ENCODE results near the gene APOC4. TPM values are rescaled to one million over a fixed set of nuclear protein-coding genes. Genes with fewer than 3 reads are reported as not detected.

The APOC4 gene
- polyA plus RNA-seq, 1 of the 3 experiments (the other 2 are of a cell fraction), result not detected

GRCh38 chr19:44988273-44988672, 46.2 kb downstream of the APOC4 start (continued):
- TF ChIP-seq RXRA (IDR thresholded peaks at IDR 0.05; ENCODE audit: borderline replicate concordance, low read depth), result no peak

- peak; percentile 87 for DNase-seq
- Histone ChIP-seq H3K27me3 (ENCODE audit: insufficient read depth) (no peaks in the 10 kb centered on the region), H3K27ac (ENCODE audit: low read depth in 2 of 2, low read length in 1 of 2) (no peak overlapping the region), H3K4me2 (no peak overlapping the region), H3F3A (replicated peaks; ENCODE audit: insufficient read depth) (no peaks in the 10 kb centered on the region), H3K9me3 (no peaks in the 10 kb centered on the region), H3K4me1 (ENCODE audit: control insufficient read depth in 1 of 2, insufficient read depth in 2 of 2, low read depth in 1 of 2, low read length in 1 of 2) (no peaks in the 10 kb centered on the region), H3K9ac (no peak overlapping the region), H3K4me3 (ENCODE audit: low read depth in 2 of 2, low read length in 1 of 2) (no peak overlapping the region), H2AFZ (ENCODE audit: low read depth) (no peak overlapping the region), H3K9me2 (no peaks in the 10 kb centered on the region), H4K20me1 (ENCODE audit: insufficient read depth) (no peaks in the 10 kb centered on the region), H3K79me2 (ENCODE audit: insufficient read depth) (no peaks in the 10 kb centered on the region), H3K36me3 (replicated peaks in 1 of 2; ENCODE audit: control insufficient read depth in 1 of 2, insufficient read depth in 2 of 2, low read length in 1 of 2) (peaks cover 3 to 44% of the 10 kb centered on the region in 2 experiments)
- 87% methylated on average over 11 of the region's 15 CpGs for WGBS (ENCODE audit: low lambda C conversion rate)
- CTCF ChIA-PET, result interaction anchor here (0.9 to 3.4 kb wide), 8 partner anchors 11 to 76 kb away, joined by 3 to 21 read pairs (median 4); partner anchors contain the start of gene RELB
- TF ChIP-seq RAD21 (IDR thresholded peaks at IDR 0.05; ENCODE audit: low read length) (peak; percentile 50), NFIC (IDR thresholded peaks at IDR 0.05; ENCODE audit: borderline replicate concordance) (peak; percentile 43; the same call in 1 of the 2 replicates), RFX5 (IDR thresholded peaks at IDR 0.05; ENCODE audit: low read length) (no peak), USF1 (IDR thresholded peaks at IDR 0.05; ENCODE audit: borderline replicate concordance, low read depth) (no peak), SMC3 (IDR thresholded peaks at IDR 0.05; ENCODE audit: low read depth, low read length) (peak; percentile 50; the same call in 1 of the 2 replicates), CTCF (IDR thresholded peaks at IDR 0.05) (peak; percentile 62), PBX3 (IDR thresholded peaks at IDR 0.05) (no peak)
- POLR2A ChIA-PET, result interaction anchor here (1.3 kb wide), 1 partner anchor 50 kb away, joined by 4 read pairs; the partner anchor contains the start of gene CLASRP
These were observed 47.0 kb downstream of the APOC4 start for GRCh38 chr19:44988896-44989556.

DNA sequence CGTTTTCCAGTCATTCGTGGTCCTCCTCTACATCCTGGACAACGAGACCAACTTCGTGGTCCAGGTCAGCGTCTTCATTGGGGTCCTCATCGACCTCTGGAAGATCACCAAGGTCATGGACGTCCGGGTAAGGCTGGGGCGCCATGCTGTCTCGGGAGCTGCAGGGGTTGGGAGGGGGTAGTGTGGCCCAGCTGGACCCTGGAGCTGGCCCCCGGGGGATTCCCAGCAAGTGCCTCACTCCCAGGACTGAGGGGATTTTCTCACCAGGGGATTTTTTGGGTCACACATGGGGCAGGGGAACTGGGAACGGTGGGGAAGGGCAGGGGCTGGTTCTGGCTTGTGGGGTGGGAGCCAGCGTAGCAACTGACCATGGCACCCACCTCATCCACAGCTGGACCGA, 48.4 kb downstream of the APOC4 start:
- Histone ChIP-seq H3K79me2 (ENCODE audit: insufficient read depth) (no peaks in the 10 kb centered on the region), H3K4me2 (no peak overlapping the region), H3F3A (replicated peaks; ENCODE audit: insufficient read depth) (no peaks in the 10 kb centered on the region), H3K9ac (no peak overlapping the region), H3K27ac (ENCODE audit: low read depth in 2 of 2, low read length in 1 of 2) (no peak overlapping the region), H4K20me1 (ENCODE audit: insufficient read depth) (no peaks in the 10 kb centered on the region), H3K9me3 (no peaks in the 10 kb centered on the region), H3K4me3 (ENCODE audit: low read depth in 2 of 2, low read length in 1 of 2) (no peak overlapping the region), H3K36me3 (replicated peaks in 1 of 2; ENCODE audit: control insufficient read depth in 1 of 2, insufficient read depth in 2 of 2, low read length in 1 of 2) (peaks cover 0 to 38% of the 10 kb centered on the region in 2 experiments), H2AFZ (ENCODE audit: low read depth) (no peak overlapping the region), H3K9me2 (no peaks in the 10 kb centered on the region), H3K27me3 (ENCODE audit: insufficient read depth) (no peaks in the 10 kb centered on the region), H3K4me1 (ENCODE audit: control insufficient read depth in 1 of 2, insufficient read depth in 2 of 2, low read depth in 1 of 2, low read length in 1 of 2) (no peaks in the 10 kb centered on the region)
- WGBS (ENCODE audit: low lambda C conversion rate), result 89% methylated on average over 13 of the region's 14 CpGs
- no peak for DNase-seq
- ChIA-PET POLR2A (no interaction called here), CTCF (interaction anchor here (1.3 to 3.4 kb wide), 2 partner anchors 10 to 32 kb away, joined by 3 to 21 read pairs; partner anchors contain the start of gene RELB)
- TF ChIP-seq GATA2 (CRISPR knock-in tag; IDR thresholded peaks at IDR 0.05), result no peak
- no peak for TF ChIP-seq TEAD4 (IDR thresholded peaks at IDR 0.05; ENCODE audit: borderline replicate concordance, insufficient read depth)
- no peak for TF ChIP-seq MXI1 (IDR thresholded peaks at IDR 0.05; ENCODE audit: low read depth, low read length)
- TF ChIP-seq POLR2AphosphoS5 (IDR thresholded peaks at IDR 0.05; ENCODE audit: low read depth, low read length), result no peak

Measured in SK-N-SH (cell line).